ENCODE measurements around the gene SYNCRIP. TPM values are rescaled to one million over a fixed set of nuclear protein-coding genes. Genes with fewer than 3 reads are reported as not detected.

Gene SYNCRIP
- total and polyA plus RNA-seq, 2 of the 13 experiments (the other 11 are each of a cell fraction or from before 2014, with no cell fraction given), result 8.1 to 112 TPM

GRCh38 chr6:85684809-85685171 lies 42.1 kb upstream of the SYNCRIP start:
- TF ChIP-seq ZNF484 (CRISPR knock-in tag; IDR thresholded peaks at IDR 0.05; ENCODE audit: borderline replicate concordance, low read depth) (no peak), ZNF513 (CRISPR knock-in tag; conservative IDR thresholded peaks at IDR 0.05) (no peak), ARHGAP35 (CRISPR knock-in tag; IDR thresholded peaks at IDR 0.05; ENCODE audit: borderline replicate concordance) (no peak), FOSL2 (CRISPR knock-in tag; IDR thresholded peaks at IDR 0.05) (no peak), SATB2 (CRISPR knock-in tag; IDR thresholded peaks at IDR 0.05) (no peak), GATAD1 (CRISPR knock-in tag; IDR thresholded peaks at IDR 0.05) (no peak), PAX8 (CRISPR knock-in tag; IDR thresholded peaks at IDR 0.05; ENCODE audit: borderline replicate concordance) (no peak), NFRKB (IDR thresholded peaks at IDR 0.05) (no peak), ZNF510 (CRISPR knock-in tag; IDR thresholded peaks at IDR 0.05; ENCODE audit: low read depth) (no peak), ZNF720 (CRISPR knock-in tag; IDR thresholded peaks at IDR 0.05) (no peak)
- Histone ChIP-seq H3K27me3 (ENCODE audit: control insufficient read depth in 1 of 2, insufficient read depth in 2 of 2, low read length in 2 of 2) (no peaks in the 10 kb centered on the region), H3K4me2 (ENCODE audit: low read depth, low read length) (no peak overlapping the region), H3K9me3 (ENCODE audit: low read length) (no peaks in the 10 kb centered on the region), H3K79me2 (ENCODE audit: insufficient read depth, low read length) (peaks cover 9% of the 10 kb centered on the region), H3K9ac (ENCODE audit: insufficient read depth, low read depth, low read length) (no peak overlapping the region), H2AFZ (ENCODE audit: low read length) (no peak overlapping the region), H3K4me3 (replicated peaks in 1 of 3; ENCODE audit: insufficient read depth in 1 of 3, low read depth in 2 of 3, low read length in 3 of 3) (no peak overlapping the region), H3K4me1 (ENCODE audit: insufficient read depth, low read length) (peaks cover 6% of the 10 kb centered on the region; the same call in 1 of the 2 replicates), H4K20me1 (ENCODE audit: insufficient read depth, low read length) (no peaks in the 10 kb centered on the region), H3K27ac (ENCODE audit: extremely low read length, insufficient read depth, low read length) (no peak overlapping the region), H3K36me3 (replicated peaks in 1 of 2; ENCODE audit: control insufficient read depth in 1 of 2, insufficient read depth in 2 of 2, low read length in 2 of 2) (no peaks in the 10 kb centered on the region)
- no TSS peak for BruUV-seq (replicated peaks)
- ChIA-PET POLR2A (no interaction called here), CTCF (ENCODE audit: low intra/inter-chr PET ratio, low total read pairs) (no interaction called here)
- WGBS (ENCODE audit: low lambda C conversion rate), result 70% methylated on average over 2 of the region's 2 CpGs
- intact Hi-C loops (cut with micrococcal nuclease; ENCODE audit: unreplicated experiment) (no loop called here), in situ Hi-C loops (cut with HindIII; ENCODE audit: extremely low pct_ligation_motif_present, low pct_unique_long_range_greater_than_20kb) (no loop called here)
- no peak for FAIRE-seq
- DNase-seq (ENCODE audit: low spot score), result no peak
- no peak for ATAC-seq

Measured in HepG2 (cell line).